HG03442 (cell line): ENCODE measurements around the gene FPGS.

Experiments used
- ATAC-seq: cut with Tn5 transposase; IDR thresholded peaks from one replicate; pipeline ENCODE4 v1.9.1; 2021; ENCODE audit warnings: mild to moderate bottlenecking, moderate library complexity; ENCODE audit not compliant: unreplicated experiment

Gene FPGS

GRCh38 chr9:127786773-127787104 is 15.9 kb upstream of the FPGS start:
- ATAC-seq = no peak

- no peak for ATAC-seq
Observed at GRCh38 chr9:127788337-127789011, 14.2 kb upstream of the FPGS start.

GRCh38 chr9:127789179-127789578 is 13.5 kb upstream of the FPGS start:
- no peak for ATAC-seq

- ATAC-seq = no peak
Observed at GRCh38 chr9:127790094-127790855, 12.4 kb upstream of the FPGS start.

GRCh38 chr9:127791085-127791484 is 11.6 kb upstream of the FPGS start:
- no peak for ATAC-seq

GRCh38 chr9:127792417-127793031 is 10.2 kb upstream of the FPGS start:
- ATAC-seq = no peak

- ATAC-seq = no peak
Observed at GRCh38 chr9:127793093-127793708, 9.5 kb upstream of the FPGS start.

- no peak for ATAC-seq
Observed at GRCh38 chr9:127794001-127794791, 8.5 kb upstream of the FPGS start.

- ATAC-seq = no peak
Observed at GRCh38 chr9:127796225-127796813, 6.4 kb upstream of the FPGS start.

- ATAC-seq = no peak
Observed at GRCh38 chr9:127796852-127797370, 5.8 kb upstream of the FPGS start.

GRCh38 chr9:127801955-127802575 is 617 bp upstream of the FPGS start:
- no peak for ATAC-seq

- no peak for ATAC-seq
Observed at GRCh38 chr9:127803507-127804352, 1.0 kb downstream of the FPGS start.

GRCh38 chr9:127805620-127806019 is 2.9 kb downstream of the FPGS start:
- no peak for ATAC-seq

GRCh38 chr9:127806871-127807270 is 4.2 kb downstream of the FPGS start:
- no peak for ATAC-seq

- no peak for ATAC-seq
Observed at GRCh38 chr9:127808347-127809001, 5.8 kb downstream of the FPGS start.

GRCh38 chr9:127809002-127809539 is 6.4 kb downstream of the FPGS start:
- ATAC-seq = no peak

- no peak for ATAC-seq
Observed at GRCh38 chr9:127809540-127810377, 7.1 kb downstream of the FPGS start.
